A549 treated with AZD9567 at 1 μM for 4 hours (cell line): ENCODE results near the gene LRRIQ1. TPM values are rescaled to one million over a fixed set of nuclear protein-coding genes. Genes with fewer than 3 reads are reported as not detected.

Source experiments
- total RNA-seq: library from RNA; stranded (reverse); fragments of 200-300 nt; extraction: Qiagen RNA extraction; gene quantifications from 5 replicates; pipeline ENCODE4 v1.2.3, GENCODE V29; 2022; ENCODE audit not compliant: insufficient read depth

The LRRIQ1 gene, protein sequence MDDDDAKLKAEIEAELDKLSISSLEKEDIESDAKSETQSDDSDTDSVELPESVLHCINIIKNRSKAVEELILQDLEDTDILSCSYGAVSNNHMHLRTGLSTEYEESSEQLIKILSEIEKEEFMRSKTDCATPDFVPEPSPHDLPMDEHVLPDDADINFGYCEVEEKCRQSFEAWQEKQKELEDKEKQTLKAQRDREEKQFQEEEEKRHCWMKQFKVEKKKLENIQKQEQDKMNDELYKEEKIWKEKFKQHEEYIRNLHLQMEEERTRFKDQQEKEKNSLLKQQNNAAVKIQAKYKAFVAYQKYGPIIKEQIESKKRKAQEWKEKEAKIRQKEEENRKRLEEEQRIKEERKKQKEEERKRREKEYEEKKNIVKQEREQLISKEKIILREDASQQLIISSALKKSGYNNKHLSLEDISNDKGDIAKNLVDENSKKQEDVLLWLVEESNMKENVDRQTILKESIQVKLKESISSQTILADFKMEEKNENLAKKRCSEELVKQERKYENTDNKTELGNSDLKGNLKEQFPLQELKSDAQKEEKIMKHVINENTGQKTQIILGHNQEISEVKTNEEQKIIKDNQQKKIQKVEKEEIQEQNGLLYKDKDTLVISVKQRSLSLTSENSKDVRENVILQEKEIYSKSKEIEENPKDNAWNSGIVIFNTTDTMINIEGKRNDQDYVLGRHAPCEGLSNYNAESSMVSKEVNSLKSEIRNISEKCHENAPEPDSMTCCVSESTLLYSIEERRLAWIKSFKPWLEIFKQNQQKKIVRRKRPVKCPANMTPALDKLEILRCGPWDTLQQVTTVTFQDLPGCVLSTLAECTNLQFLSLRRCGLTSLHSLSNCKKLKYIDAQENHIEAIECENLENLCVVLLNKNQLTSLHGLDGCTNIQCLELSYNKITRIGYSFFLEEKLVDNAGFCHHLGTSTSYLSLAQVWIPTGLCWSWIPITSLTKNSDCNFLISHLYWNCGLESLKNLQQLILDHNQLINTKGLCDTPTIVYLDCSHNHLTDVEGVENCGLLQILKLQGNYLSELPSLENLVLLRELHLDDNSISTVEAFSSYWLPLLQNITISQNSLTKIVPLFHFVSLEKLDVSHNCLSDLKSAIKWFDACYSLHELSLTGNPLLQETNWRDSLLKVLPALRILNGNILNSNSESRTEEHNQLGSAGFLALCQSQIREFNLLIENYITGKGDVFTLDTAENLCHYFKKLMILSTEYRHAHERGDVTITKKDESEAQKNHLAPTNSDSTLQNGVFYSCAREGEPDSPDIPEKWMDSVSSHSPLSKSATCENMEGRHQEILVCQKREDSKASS (N-terminal part only)
- 0.58 to 1.2 TPM (median 0.86 TPM) in 4 of 5 replicates, not detected in the other for total RNA-seq

DNA sequence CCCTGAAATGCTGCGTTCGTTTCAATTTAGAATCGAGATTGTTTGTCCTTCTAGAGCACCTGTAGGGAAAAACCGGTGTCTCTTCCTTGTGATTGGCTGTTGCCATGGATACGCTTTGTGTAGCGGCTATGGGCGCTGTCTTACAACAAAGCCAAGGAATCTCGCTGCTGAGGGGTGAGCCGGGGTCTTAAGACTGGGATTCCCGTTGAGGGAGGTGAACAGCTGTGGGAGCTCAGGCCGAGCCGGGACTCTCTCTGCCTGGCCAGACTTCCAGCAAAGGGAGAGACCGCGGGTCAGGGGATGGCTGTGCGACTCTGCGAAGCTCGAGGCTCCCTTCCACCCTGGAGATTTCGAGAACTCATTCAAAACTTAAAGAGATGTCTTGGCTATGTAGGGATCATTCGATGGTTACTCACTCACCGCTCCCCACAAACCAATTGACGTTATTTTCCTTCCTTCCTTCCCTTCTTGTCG, at the start of gene LRRIQ1, which contains the start of gene TSPAN19:
TSS of gene LRRIQ1 (plus strand) at position 118 of the 474 bp plus-strand sequence. CDS start 1,826 bp downstream, outside the sequence.
TSS of gene TSPAN19 (minus strand) at position 44 of the 474 bp plus-strand sequence. CDS start 6,331 bp downstream, outside the sequence.

DNA sequence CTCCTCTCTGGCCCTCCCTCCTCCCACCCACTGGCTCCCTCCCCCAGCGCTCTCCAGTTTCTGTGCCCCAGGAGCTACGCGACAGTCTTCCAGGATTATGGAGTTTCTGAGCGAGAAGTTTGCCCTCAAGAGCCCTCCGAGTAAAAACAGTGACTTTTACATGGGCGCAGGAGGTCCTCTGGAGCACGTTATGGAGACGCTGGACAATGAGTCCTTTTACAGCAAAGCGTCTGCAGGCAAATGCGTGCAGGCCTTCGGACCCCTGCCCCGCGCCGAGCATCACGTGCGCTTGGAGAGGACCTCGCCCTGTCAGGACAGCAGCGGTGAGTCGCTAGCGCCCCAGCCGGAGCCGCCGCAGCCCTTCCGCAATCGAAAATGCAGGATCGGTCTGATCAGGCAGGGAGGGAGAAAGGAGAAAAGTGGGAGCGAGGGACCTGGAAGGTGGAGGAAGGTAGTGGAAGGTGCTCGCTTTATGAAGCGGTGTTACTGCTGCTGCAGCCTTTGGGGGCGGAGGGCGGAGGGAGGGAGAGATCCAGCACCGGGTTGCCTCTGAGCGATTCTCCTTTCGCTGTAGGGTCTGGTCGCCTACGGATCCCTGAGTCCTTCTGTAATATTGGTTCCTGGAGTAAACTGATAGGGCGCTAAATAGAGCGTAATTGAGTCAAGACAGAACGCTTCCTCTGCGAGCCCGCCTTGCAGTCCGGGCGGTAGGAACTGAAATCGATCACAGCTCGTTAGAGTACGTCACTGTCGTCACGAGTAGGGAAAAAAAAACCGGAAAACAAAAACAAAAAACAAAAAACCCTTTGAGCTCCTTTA, 244.2 kb downstream of the LRRIQ1 start, which contains the start of gene ALX1:
TSS of gene ALX1 (plus strand) at position 56 of the 819 bp plus-strand sequence. CDS start at position 98, 42 bp downstream.

Other genes with a start within 250 kb of the LRRIQ1 start
- gene SLC6A15, start 123.6 kb upstream of the LRRIQ1 start, total RNA-seq: 2.9 to 24.3 TPM (median 3.7 TPM) in 5 replicates
- not detected in 5 replicates for gene TSPAN19, start 74 bp upstream of the LRRIQ1 start, total RNA-seq
- 4.0 to 6.3 TPM (median 4.7 TPM) in 5 replicates for gene ALX1, start 243.9 kb downstream of the LRRIQ1 start, total RNA-seq